RPMI7951 (cell line): ENCODE data around the gene YIPF7. TPM values are rescaled to one million over a fixed set of nuclear protein-coding genes. Genes with fewer than 3 reads are reported as not detected.

ENCODE experiments used
- DNase-seq: peaks from one replicate; pipeline ENCODE4 v3.0.0-alpha.2; 2012; ENCODE audit warnings: low read depth
- total RNA-seq: library from RNA; depleted of rRNA; stranded (reverse); fragments of >200 nt; shearing (Covaris generic); gene quantifications from 2 replicates; pipeline ENCODE4 v1.2.3, GENCODE V29; 2014; rRNA removed

YIPF7 gene
- total RNA-seq, 1 experiment from 2014 or later: not detected

GRCh38 chr4:44623676-44624075 is 27.7 kb downstream of the YIPF7 start:
- no peak for DNase-seq

GRCh38 chr4:44616621-44617020 is 34.8 kb downstream of the YIPF7 start:
- DNase-seq: no peak

GRCh38 chr4:44583393-44583792 is 68.0 kb downstream of the YIPF7 start:
- no peak for DNase-seq

GRCh38 chr4:44580231-44580630 is 71.2 kb downstream of the YIPF7 start:
- no peak for DNase-seq

GRCh38 chr4:44578954-44579353 is 72.5 kb downstream of the YIPF7 start:
- no peak for DNase-seq

Other genes starting within 250 kb of the YIPF7 start
- not detected in 2 replicates for gene KCTD8, start 202.8 kb downstream of the YIPF7 start, total RNA-seq
- 7.0 and 8.8 TPM in 2 replicates for gene GUF1, start 26.8 kb upstream of the YIPF7 start, total RNA-seq
- gene GNPDA2, start 74.9 kb upstream of the YIPF7 start, total RNA-seq: 25.3 and 32.3 TPM in 2 replicates